Measurements from ENCODE around the gene TPSD1. TPM values are rescaled to one million over a fixed set of nuclear protein-coding genes. Genes with fewer than 3 reads are reported as not detected.

TPSD1 gene
- total and polyA plus RNA-seq, 2 donors (not counting 3 experiments of a cell fraction or from before 2014, with no cell fraction given) = not detected

DNA sequence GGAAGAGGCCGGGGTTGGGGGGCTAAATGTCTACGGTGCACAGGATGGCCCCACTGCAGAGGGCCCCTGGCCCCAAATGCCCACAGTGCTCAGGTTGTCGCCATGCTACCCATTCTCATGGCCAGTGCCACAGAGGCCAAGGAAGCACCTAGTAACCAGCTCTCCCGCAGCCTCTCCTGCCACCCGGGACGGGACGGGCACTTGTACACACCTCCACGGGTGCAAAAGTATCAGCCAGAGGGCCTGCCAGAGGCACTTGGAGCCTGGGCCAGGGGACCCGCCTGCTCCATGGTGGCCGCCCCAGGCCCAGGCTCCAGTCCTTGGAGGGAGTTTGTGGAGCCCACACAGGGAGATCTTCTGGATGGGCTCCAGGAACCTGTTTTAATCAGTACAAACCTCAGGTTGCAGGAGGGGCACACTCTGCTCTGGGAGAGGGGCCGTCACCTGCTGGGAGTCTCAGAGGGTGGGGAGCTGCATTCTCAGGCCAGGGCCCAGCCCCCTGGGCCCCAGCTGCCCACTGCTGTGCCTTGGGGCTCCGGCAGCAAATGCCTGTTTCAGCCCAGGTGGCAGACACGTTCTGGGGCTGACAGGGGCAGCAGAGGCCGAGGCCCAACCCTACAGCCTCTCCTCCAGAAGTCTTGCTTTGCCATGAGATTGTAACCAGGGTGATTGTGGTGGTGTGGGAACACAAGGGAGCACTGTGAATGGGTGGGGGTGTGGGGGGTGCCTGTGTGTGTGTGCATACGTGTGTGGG is 7.9 kb downstream of the TPSD1 start:
- H3K36me3 ChIP-seq (ENCODE audit: control insufficient read depth in 2 of 2, extremely low read depth in 1 of 2, insufficient read depth in 2 of 2, low read length in 2 of 2) = no peaks in the 10 kb centered on the region
- TF ChIP-seq, protein P1, sequence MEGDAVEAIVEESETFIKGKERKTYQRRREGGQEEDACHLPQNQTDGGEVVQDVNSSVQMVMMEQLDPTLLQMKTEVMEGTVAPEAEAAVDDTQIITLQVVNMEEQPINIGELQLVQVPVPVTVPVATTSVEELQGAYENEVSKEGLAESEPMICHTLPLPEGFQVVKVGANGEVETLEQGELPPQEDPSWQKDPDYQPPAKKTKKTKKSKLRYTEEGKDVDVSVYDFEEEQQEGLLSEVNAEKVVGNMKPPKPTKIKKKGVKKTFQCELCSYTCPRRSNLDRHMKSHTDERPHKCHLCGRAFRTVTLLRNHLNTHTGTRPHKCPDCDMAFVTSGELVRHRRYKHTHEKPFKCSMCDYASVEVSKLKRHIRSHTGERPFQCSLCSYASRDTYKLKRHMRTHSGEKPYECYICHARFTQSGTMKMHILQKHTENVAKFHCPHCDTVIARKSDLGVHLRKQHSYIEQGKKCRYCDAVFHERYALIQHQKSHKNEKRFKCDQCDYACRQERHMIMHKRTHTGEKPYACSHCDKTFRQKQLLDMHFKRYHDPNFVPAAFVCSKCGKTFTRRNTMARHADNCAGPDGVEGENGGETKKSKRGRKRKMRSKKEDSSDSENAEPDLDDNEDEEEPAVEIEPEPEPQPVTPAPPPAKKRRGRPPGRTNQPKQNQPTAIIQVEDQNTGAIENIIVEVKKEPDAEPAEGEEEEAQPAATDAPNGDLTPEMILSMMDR (IDR thresholded peaks at IDR 0.05; ENCODE audit: extremely low read depth in 1 of 2, insufficient read depth in 1 of 2, low read depth in 1 of 2, low read length in 2 of 2) = no peak
- TF ChIP-seq JUN (IDR thresholded peaks at IDR 0.05; ENCODE audit: borderline replicate concordance, insufficient read depth, insufficient read length, low read depth) (no peak), GATA2 (IDR thresholded peaks at IDR 0.05; ENCODE audit: insufficient read depth, insufficient read length, low read depth, low read length) (no peak), FOS (IDR thresholded peaks at IDR 0.05; ENCODE audit: borderline replicate concordance, insufficient read depth, low read length) (no peak), EZH2 (IDR thresholded peaks at IDR 0.05; ENCODE audit: borderline replicate concordance, low read depth, low read length, severe bottlenecking) (no peak), MYC (IDR thresholded peaks at IDR 0.05; ENCODE audit: low read depth, low read length) (no peak), POLR2AphosphoS5 (IDR thresholded peaks at IDR 0.05; ENCODE audit: insufficient read depth, low read depth, low read length) (no peak), POLR2A (IDR thresholded peaks at IDR 0.05; ENCODE audit: low read depth, low read length) (no peak)
- TF ChIP-seq, protein P2, sequence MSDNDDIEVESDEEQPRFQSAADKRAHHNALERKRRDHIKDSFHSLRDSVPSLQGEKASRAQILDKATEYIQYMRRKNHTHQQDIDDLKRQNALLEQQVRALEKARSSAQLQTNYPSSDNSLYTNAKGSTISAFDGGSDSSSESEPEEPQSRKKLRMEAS (IDR thresholded peaks at IDR 0.05; ENCODE audit: insufficient read depth, insufficient read length) = no peak
- no peaks in the 10 kb centered on the region for H3K79me2 ChIP-seq (ENCODE audit: control insufficient read depth, insufficient read depth, low read length)
- no peaks in the 10 kb centered on the region for H3K9me3 ChIP-seq (replicated peaks; ENCODE audit: control insufficient read depth, insufficient read depth, low read length)
- DNase-seq (ENCODE audit: low read depth, low spot score) (no peak), FAIRE-seq (no peak)
- H4K20me1 ChIP-seq (replicated peaks; ENCODE audit: control insufficient read depth, extremely low read depth, insufficient read depth, low read length) = no peaks in the 10 kb centered on the region
- CTCF ChIA-PET = no interaction called here
- H2AFZ ChIP-seq (ENCODE audit: low read depth, low read length) = no peak overlapping the region
- H3K4me3 ChIP-seq (replicated peaks in 1 of 3; ENCODE audit: insufficient read depth in 1 of 3, low read depth in 1 of 3, low read length in 3 of 3) = no peak overlapping the region
- intact Hi-C loops (cut with micrococcal nuclease) (no loop called here), dilution Hi-C loops (cut with MboI; ENCODE audit: extremely low pct_ligation_motif_present, low sequenced_read_pairs) (no loop called here)
- no peak overlapping the region for H3K4me2 ChIP-seq (ENCODE audit: insufficient read depth, low read length)
- POLR2A ChIA-PET = no interaction called here
- no peaks in the 10 kb centered on the region for H3K9me1 ChIP-seq (replicated peaks; ENCODE audit: control insufficient read depth, extremely low read depth, insufficient read depth, low read length)
- H3K27ac ChIP-seq (ENCODE audit: insufficient read depth, low read depth, low read length) = no peak overlapping the region
- H3K4me1 ChIP-seq (ENCODE audit: control insufficient read depth, extremely low read depth, insufficient read depth, low read length) = no peaks in the 10 kb centered on the region
- H3K27me3 ChIP-seq (ENCODE audit: control insufficient read depth in 2 of 2, insufficient read depth in 2 of 2, low read length in 2 of 2) = peaks cover 21 to 25% of the 10 kb centered on the region in 2 experiments
- no TSS peak for BruUV-seq (replicated peaks)
- no peak overlapping the region for H3K9ac ChIP-seq (replicated peaks; ENCODE audit: extremely low read depth, insufficient read depth, low read length)

Data from endothelial cell of umbilical vein (primary cell).